ENCODE results near the gene SLC29A1.

Gene SLC29A1

DNA sequence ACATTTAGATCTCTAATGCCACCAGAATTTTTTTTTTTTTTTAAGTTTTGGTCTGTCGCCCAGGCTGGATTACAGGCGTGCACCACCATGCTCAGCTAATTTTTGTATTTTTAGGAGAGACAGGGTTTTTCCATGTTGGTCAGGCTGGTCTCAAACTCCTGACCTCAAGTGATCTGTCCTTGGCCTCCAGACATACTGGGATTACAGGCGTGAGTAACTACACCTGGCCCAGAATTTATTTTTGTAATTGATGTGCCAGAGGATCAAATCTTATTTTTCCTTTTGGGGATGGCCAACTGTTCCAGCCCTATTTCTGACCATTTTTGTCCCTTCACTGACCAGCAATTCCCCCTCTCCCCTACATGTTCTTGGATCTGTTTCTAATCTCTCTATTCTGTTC, 24.7 kb upstream of the SLC29A1 start:
- H3K4me3 ChIP-seq (ENCODE audit: low read depth, low read length), result no peak overlapping the region
- TF ChIP-seq, protein P1, sequence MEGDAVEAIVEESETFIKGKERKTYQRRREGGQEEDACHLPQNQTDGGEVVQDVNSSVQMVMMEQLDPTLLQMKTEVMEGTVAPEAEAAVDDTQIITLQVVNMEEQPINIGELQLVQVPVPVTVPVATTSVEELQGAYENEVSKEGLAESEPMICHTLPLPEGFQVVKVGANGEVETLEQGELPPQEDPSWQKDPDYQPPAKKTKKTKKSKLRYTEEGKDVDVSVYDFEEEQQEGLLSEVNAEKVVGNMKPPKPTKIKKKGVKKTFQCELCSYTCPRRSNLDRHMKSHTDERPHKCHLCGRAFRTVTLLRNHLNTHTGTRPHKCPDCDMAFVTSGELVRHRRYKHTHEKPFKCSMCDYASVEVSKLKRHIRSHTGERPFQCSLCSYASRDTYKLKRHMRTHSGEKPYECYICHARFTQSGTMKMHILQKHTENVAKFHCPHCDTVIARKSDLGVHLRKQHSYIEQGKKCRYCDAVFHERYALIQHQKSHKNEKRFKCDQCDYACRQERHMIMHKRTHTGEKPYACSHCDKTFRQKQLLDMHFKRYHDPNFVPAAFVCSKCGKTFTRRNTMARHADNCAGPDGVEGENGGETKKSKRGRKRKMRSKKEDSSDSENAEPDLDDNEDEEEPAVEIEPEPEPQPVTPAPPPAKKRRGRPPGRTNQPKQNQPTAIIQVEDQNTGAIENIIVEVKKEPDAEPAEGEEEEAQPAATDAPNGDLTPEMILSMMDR (IDR thresholded peaks at IDR 0.05; ENCODE audit: insufficient read depth, low read depth, low read length, missing control alignments), result no peak
- DNase-seq (ENCODE audit: low read depth), result no peak

DNA sequence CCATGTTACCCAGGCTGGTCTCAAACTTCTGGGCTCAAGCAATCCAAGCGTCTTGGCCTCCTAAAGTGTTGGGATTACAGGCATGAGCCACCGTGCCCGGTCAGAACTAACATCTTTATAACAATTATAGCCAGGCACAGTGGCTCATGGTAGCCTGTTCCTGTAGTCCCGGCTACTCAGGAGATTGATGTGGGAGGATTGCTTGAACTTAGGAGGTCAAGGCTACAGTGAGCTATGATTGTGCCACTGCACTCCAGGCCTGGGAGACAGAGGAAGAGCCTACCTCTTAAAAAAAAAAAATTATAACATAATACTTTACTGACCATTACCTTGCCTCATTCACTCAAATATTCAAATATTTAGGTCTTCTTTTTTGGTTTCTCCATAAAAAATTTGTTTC, 23.5 kb upstream of the SLC29A1 start:
- H3K4me3 ChIP-seq (ENCODE audit: low read depth, low read length), result no peak overlapping the region
- TF ChIP-seq, protein P1 (IDR thresholded peaks at IDR 0.05; ENCODE audit: insufficient read depth, low read depth, low read length, missing control alignments), result no peak
- DNase-seq (ENCODE audit: low read depth), result no peak

DNA sequence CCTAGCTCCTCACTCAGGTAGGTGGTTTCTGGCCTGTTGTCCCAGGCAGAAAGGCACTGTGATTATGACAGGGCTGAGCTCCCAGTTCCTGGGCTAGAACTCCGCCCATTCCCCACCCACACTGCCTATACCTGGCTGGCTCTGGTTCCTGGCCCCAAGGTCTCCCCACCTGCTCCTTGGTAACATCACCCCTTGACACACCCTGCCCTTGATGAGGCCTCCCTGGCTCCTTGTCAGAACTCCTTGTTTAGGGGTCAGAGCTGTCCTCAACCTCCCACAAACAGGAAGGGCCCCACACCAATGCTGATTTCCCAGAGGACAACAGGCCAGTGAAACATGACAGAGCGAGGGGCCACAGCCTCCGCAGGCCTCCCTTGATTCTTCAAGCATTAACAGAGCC, 22.2 kb upstream of the SLC29A1 start:
- no peak overlapping the region for H3K4me3 ChIP-seq (ENCODE audit: low read depth, low read length)
- TF ChIP-seq, protein P1 (IDR thresholded peaks at IDR 0.05; ENCODE audit: insufficient read depth, low read depth, low read length, missing control alignments), result no peak
- no peak for DNase-seq (ENCODE audit: low read depth)

DNA sequence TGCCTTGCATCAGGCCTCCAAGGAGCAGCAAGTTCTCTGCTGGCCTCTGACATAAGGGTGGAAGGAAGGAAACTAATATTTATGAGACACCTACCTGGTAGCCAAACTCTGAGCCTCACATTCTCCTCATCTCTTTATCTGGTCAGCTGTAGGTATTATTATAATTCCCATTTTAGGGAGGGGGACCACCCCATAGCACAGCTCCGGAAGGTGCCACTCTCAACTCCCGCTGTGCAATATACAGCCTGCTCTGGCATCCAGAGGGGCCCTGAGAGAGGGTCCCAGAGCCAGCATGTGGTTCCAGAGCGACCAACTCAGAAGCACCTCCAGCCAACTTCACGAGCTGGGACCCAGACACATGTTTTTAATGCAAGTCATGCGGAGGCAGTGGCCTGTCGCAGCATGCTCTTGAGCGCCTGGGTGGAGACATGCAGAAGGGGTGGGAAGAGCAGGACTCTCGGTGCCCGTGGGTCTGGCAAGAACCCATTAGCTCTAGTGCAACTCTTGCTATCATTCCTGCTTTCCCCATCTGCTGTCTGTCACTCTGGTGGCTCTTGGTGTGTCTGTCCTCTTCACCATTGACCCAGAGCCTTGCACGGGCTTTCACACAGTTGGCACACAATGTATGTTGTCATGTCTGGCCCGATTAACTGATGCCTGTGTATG, 21.6 kb upstream of the SLC29A1 start:
- no peak overlapping the region for H3K4me3 ChIP-seq (ENCODE audit: low read depth, low read length)
- TF ChIP-seq, protein P1 (IDR thresholded peaks at IDR 0.05; ENCODE audit: insufficient read depth, low read depth, low read length, missing control alignments), result no peak
- no peak for DNase-seq (ENCODE audit: low read depth)

DNA sequence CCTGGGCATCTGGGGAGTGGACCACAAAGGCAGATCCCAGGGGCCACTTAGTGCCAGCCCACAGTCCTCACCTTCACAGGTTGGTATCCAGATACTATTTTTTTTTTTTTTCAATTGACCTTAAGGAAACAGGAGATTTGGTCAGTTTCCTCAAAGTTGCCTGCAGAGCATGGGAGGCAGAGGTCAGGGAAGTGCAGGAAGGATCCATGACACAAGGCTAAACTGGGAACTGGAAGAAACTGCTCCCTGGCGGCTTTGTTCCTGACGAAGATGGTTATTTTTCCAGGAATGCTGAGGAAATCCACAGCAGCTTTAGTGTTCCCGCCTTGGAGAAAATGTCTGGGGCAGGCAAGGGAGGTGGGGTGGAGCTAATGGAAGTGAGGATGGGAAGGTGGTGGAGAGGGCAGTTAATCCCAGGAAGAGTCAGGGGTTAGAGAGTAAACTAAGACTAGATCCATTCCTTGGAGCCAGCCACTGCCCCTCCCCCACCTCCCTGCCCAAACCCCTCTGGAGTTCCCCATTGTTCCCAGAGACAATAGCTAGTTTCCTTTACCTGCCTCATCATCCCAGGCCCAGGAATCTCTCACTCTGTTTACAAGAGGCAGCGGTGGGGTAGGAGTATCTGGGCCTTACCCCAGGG, 20.9 kb upstream of the SLC29A1 start:
- TF ChIP-seq, protein P1 (IDR thresholded peaks at IDR 0.05; ENCODE audit: insufficient read depth, low read depth, low read length, missing control alignments), result no peak
- H3K4me3 ChIP-seq (ENCODE audit: low read depth, low read length), result no peak overlapping the region
- DNase-seq (ENCODE audit: low read depth), result no peak

DNA sequence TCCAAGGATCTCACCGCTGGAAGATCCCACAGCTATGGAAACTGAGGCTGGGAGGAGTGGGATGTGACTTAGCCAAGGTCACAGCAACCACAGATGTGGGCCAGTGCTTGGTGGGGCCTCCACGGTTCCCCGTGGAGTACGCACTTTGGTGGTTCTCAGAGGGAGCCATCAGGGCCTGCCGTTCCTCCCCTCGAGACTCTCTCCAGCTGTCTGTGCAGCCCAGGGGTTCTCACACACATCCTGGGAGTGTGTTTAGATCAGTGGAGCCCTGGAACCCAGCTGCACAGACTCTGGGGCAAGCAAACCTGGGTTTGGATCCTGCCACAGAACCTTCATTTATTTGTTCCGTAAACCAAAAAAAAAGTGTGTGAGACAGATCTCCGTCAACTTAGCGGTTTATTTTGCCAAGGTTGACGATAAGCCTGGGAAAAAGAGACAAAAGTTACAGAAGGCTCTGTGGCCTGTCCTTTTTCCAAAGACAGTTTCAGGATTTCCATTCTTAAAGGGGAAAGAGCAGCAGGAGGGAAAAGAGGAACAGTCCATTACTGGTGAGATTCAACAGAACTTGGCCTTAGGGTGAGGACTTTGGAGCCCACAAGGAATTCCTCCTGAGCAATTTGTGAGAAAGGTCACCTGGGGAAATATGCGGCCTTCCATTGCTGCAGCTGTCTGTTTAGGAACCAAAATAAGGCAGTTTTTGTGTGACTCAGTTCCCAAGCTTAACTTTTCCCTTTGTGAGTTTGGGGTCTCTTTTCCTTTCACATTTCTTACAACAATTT, 20.2 kb upstream of the SLC29A1 start:
- TF ChIP-seq, protein P1 (IDR thresholded peaks at IDR 0.05; ENCODE audit: insufficient read depth, low read depth, low read length, missing control alignments), result no peak
- no peak overlapping the region for H3K4me3 ChIP-seq (ENCODE audit: low read depth, low read length)

More for the DNA sequence above, 20.2 kb upstream of the SLC29A1 start:
- no peak for DNase-seq (ENCODE audit: low read depth)
